MCF 10A (cell line): ENCODE results near the gene HCN4. TPM values are rescaled to one million over a fixed set of nuclear protein-coding genes. Genes with fewer than 3 reads are reported as not detected.

ENCODE experiments used
- BruUV-seq: library from RNA; stranded (reverse); fragments of 400-500 nt; replicated peaks from 2 replicates; lab custom pipeline; 2021; lab: Mats Ljungman, UMichigan
- CTCF ChIA-PET: fragments of 300-600 bp; sonication (Branson Sonifier 250); formaldehyde crosslinking; extraction: SDS; loops from one replicate; lab custom pipeline; 2021; ENCODE audit warnings: antibody characterized with exemption, inconsistent platforms; lab: Yijun Ruan, JAX
- POLR2A ChIA-PET: fragments of 300-600, 350-650 bp; sonication (Branson Sonifier 250); formaldehyde crosslinking; extraction: SDS; loops from one replicate; lab custom pipeline; 2020; ENCODE audit warnings: antibody characterized with exemption, inconsistent platforms; lab: Yijun Ruan, JAX
- DNase-seq: peaks from one replicate; pipeline ENCODE4 v3.0.0-alpha.2; 2018; ENCODE audit not compliant: unreplicated experiment
- H3K27ac Mint-ChIP-seq: one replicate; pipeline ENCODE4 v1.8.0; 2022; ENCODE audit warnings: mild to moderate bottlenecking, low read depth, mixed read lengths; ENCODE audit not compliant: unreplicated experiment
- H3K27me3 Mint-ChIP-seq: one replicate; pipeline ENCODE4 v1.8.0; 2022; ENCODE audit warnings: mixed read lengths; ENCODE audit not compliant: insufficient read depth, unreplicated experiment
- H3K36me3 Mint-ChIP-seq: one replicate; pipeline ENCODE4 v1.8.0; 2022; ENCODE audit warnings: mild to moderate bottlenecking, moderate library complexity, mixed read lengths; ENCODE audit not compliant: insufficient read depth, unreplicated experiment
- H3K4me1 Mint-ChIP-seq: one replicate; pipeline ENCODE4 v1.8.0; 2022; ENCODE audit warnings: mixed read lengths; ENCODE audit not compliant: insufficient read depth, unreplicated experiment
- H3K4me3 Mint-ChIP-seq: one replicate; pipeline ENCODE4 v1.8.0; 2022; ENCODE audit warnings: mild to moderate bottlenecking, moderate library complexity, mixed read lengths; ENCODE audit not compliant: unreplicated experiment
- H3K9me3 Mint-ChIP-seq: one replicate; pipeline ENCODE4 v1.8.0; 2022; ENCODE audit warnings: mixed read lengths; ENCODE audit not compliant: unreplicated experiment
- intact Hi-C: fragments of 100-400 bp; cut with micrococcal nuclease; formaldehyde crosslinking; loops from 2 replicates; pipeline ENCODE4 v1.14.1; 2022
- total RNA-seq: library from RNA; stranded (reverse); gene quantifications from 2 replicates; pipeline ENCODE4 v1.2.3, GENCODE V29; 2022
- TF ChIP-seq, protein P1 (sequence below): fragments of 200-600 bp; IDR thresholded peaks from one replicate; pipeline ENCODE4 v1.8.0; 2022; ENCODE audit warnings: antibody characterized with exemption, mild to moderate bottlenecking; ENCODE audit not compliant: unreplicated experiment

Gene HCN4
- total RNA-seq, 1 experiment from 2014 or later: not detected

DNA sequence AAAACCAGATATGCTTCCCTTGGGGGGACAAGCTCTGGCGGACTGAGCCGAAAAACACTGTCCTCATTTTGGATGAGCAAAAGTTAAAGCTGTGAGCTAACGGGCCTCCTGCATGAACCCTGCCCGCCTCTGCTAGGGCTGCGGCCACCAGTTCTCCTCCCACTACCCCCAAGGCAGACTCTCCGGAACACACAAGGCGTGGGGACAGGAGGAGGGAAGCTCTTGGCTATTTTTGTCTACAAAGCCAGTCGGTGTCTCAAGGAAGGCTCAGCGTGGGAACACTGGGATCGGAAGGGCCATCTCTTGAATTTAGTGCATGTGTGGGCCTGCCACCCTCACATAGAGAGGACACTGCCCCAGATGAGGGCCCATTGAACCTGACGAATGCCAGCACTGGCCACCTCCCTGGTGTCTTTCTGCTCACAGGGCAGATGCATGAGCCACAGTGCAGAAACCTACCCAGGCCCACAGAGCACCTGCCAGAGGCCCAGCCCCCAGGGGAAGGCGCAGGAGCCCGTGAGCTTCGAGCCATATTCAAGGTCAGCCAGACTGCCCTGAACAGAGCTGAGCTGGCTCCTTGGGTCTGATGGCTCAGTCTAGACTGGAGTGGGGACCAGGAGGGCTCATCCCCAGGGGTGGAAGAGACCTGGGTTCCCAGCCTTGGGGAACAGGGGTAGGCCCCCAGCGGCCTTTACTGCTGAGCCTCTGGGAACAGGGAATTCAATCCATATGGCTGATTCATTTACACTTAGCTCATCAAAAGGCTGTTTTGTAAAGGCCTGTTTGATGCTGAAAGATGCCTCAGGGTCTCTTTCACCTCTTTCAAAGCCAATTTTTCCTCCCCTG, 38.3 kb downstream of the HCN4 start:
- ChIA-PET POLR2A (no interaction called here), CTCF (interaction anchor here (0.6 to 1.1 kb wide), 3 partner anchors 10 to 989 kb away, joined by 3 to 4 read pairs (median 3); no protein-coding TSS in a partner anchor)
- H3K4me1 Mint-ChIP-seq: no peaks in the 10 kb centered on the region
- H3K27ac Mint-ChIP-seq: no peak overlapping the region
- H3K4me3 Mint-ChIP-seq: no peak overlapping the region
- H3K9me3 Mint-ChIP-seq: no peaks in the 10 kb centered on the region
- no peaks in the 10 kb centered on the region for H3K36me3 Mint-ChIP-seq
- no TSS peak for BruUV-seq
- H3K27me3 Mint-ChIP-seq: peaks cover 25% of the 10 kb centered on the region
- TF ChIP-seq, protein P1, sequence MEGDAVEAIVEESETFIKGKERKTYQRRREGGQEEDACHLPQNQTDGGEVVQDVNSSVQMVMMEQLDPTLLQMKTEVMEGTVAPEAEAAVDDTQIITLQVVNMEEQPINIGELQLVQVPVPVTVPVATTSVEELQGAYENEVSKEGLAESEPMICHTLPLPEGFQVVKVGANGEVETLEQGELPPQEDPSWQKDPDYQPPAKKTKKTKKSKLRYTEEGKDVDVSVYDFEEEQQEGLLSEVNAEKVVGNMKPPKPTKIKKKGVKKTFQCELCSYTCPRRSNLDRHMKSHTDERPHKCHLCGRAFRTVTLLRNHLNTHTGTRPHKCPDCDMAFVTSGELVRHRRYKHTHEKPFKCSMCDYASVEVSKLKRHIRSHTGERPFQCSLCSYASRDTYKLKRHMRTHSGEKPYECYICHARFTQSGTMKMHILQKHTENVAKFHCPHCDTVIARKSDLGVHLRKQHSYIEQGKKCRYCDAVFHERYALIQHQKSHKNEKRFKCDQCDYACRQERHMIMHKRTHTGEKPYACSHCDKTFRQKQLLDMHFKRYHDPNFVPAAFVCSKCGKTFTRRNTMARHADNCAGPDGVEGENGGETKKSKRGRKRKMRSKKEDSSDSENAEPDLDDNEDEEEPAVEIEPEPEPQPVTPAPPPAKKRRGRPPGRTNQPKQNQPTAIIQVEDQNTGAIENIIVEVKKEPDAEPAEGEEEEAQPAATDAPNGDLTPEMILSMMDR: no peak
- intact Hi-C loops: no loop called here
- no peak for DNase-seq

GRCh38 chr15:73329501-73330200, 39.1 kb downstream of the HCN4 start:
- ChIA-PET CTCF (interaction anchor here (1.1 kb wide), 1 partner anchor 24 kb away, joined by 3 read pairs; no protein-coding TSS in a partner anchor), POLR2A (no interaction called here)
- TF ChIP-seq, protein P1: no peak
- Mint-ChIP-seq H3K9me3 (no peaks in the 10 kb centered on the region), H3K4me1 (no peaks in the 10 kb centered on the region), H3K36me3 (no peaks in the 10 kb centered on the region), H3K27me3 (peaks cover 23% of the 10 kb centered on the region), H3K4me3 (no peak overlapping the region), H3K27ac (no peak overlapping the region)
- BruUV-seq: no TSS peak
- DNase-seq: no peak
- intact Hi-C loops: no loop called here

- Mint-ChIP-seq H3K9me3 (no peaks in the 10 kb centered on the region), H3K36me3 (no peaks in the 10 kb centered on the region), H3K27ac (no peak overlapping the region), H3K4me3 (no peak overlapping the region), H3K27me3 (peaks cover 18% of the 10 kb centered on the region), H3K4me1 (no peaks in the 10 kb centered on the region)
- TF ChIP-seq, protein P1: no peak
- ChIA-PET POLR2A (no interaction called here), CTCF (interaction anchor here (0.5 to 1.0 kb wide), 4 partner anchors 11 to 599 kb away, joined by 3 read pairs; no protein-coding TSS in a partner anchor)
- DNase-seq: no peak
- intact Hi-C loops: no loop called here
- BruUV-seq: no TSS peak
These were observed 39.8 kb downstream of the HCN4 start for GRCh38 chr15:73328981-73329380.
